GM18499 (cell line): ENCODE data around the gene RSAD2.
A peak's percentile ranks its signal among the peaks of the same experiment; 100 is the strongest.
"Not testable (repeated sequence)": the region's sequence is repeated elsewhere in the genome, so short reads cannot be mapped to it uniquely, and the experiment has no call there.

Experiments used
- ATAC-seq: cut with Tn5 transposase; IDR thresholded peaks from one replicate; pipeline ENCODE4 v1.9.1; 2021; ENCODE audit warnings: moderate number of reproducible peaks; ENCODE audit not compliant: insufficient read depth, unreplicated experiment

RSAD2 gene

DNA sequence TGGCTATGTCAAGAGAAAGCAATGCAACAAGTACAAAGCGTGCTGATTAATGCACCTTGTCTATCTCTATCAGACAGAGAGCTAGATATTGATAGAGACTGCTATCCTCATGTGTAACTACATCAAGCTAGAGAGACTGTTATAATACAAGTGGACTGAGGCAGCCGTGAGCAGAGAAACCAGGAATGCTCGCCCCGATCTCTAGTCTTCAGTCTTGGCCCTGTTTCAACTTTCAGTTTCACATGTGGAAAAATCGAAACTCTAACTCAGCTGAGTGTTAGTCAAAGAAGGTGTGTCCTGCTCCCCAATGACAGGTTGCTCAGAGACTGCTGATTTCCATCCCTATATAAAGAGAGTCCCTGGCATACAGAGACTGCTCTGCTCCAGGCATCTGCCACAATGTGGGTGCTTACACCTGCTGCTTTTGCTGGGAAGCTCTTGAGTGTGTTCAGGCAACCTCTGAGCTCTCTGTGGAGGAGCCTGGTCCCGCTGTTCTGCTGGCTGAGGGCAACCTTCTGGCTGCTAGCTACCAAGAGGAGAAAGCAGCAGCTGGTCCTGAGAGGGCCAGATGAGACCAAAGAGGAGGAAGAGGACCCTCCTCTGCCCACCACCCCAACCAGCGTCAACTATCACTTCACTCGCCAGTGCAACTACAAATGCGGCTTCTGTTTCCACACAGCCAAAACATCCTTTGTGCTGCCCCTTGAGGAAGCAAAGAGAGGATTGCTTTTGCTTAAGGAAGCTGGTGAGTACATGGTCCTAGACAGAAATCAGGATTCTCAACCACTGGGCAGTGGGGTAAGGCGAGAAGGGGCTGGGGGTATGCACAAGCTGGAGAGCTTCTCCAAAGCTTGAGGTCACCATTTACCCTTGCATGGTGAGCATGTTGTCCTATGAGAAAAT is at the start of gene RSAD2:
RSAD2 (plus strand) TSS at position 376 of the 903 bp plus-strand sequence; CDS start at position 400, 24 bp downstream.
- peak; percentile 54 for ATAC-seq

- no peak for ATAC-seq
Observed at GRCh38 chr2:6828299-6828584, 49.3 kb upstream of the RSAD2 start.

DNA sequence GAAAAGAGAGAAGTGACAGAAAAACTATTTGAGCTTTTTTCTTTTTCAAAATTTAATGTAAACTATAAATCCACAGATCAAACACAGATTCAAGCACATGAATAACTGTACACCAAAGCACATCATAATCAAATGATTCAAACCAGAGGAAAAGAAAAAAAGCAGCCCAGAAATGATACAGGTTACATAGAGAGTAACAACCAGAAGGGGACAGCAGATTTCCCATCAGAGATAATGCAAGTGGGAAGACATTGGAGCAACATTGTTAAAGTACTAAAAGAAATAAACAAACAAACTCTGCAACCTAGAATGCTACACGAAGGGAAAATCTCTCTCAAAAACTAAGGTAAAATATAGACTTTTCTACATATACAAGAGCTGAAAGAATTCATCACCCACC is 46.3 kb upstream of the RSAD2 start:
- no peak for ATAC-seq

DNA sequence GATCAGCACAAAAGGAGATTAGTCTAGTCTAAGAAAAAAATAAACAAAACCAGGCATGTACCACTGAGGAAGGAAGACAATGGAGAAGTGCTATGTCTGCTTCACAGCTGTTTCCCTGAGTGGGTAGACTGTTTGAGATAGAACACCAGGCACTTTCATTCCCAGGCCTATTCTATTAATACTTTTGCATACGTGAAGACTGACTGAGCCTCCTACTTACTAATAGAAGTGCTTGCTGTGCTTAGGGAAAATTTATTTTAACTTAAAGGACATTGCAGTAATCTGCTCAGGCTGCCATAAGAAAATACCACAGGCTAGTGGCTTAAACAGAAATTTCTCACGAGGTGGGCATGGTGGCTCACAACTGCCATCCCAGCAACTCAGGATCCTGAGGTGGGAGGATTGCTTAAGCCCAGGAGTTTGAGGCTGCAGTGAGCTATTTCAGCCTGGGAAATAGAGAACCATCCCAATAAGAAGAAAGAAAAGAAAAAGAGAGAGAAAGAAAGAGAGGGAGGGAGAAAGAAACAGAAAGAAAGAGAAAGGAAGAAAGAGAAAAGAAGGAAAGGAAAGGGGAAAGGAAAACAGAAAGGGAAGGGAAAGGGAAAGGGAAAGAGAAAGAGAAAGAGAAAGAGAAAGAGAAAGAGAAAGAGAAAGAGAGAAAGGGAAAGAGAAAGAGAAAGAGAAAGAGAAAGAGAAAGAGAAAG is 44.8 kb upstream of the RSAD2 start:
- no peak for ATAC-seq

DNA sequence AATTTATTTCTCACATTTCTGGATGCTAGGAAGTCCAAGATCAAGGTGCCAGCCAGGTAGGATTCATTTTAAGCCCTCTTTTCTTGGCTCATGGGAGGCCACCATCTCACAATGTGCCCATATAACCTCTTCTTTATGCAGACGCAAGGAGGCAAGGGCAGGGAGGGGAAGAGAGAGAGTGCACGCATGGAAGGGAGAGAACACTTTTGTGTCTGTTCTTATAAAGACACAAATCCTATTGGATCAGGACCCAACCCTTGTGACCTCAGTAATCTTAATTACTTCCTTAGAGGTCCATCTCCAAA is 44.3 kb upstream of the RSAD2 start:
- no peak for ATAC-seq

- no peak for ATAC-seq
Observed at GRCh38 chr2:6834163-6834562, 43.4 kb upstream of the RSAD2 start.

- ATAC-seq, result no peak
Observed at GRCh38 chr2:6835467-6835866, 42.1 kb upstream of the RSAD2 start.

DNA sequence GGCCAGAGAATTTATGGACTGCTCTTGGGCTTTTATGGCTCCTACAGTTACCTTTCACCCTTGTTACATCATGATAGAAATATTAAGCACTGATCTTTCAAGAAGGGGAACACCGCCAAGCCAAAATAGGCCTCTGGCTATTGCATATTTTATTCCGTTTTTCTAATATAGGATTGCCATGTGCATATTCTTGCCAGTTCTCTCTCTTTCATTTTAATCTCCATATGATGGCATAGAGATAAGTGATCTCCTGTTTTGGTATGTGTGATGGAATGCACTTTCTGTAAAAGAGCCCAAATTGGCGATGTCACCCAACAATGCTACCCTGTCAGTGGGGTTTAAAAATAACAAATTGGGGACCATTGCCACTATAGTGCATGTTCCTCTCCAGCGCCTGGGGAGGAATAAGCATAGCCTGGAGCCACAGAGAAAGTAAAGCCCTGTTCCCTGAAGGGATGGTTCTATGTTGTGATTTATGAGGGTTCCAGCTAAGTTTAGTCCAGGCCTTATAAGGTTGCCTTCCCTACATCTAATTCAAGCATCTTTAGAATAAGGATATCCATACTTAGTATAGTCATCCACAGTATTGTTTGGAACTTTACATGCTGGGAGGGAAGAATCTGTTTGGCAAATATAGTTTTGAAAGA is 38.8 kb upstream of the RSAD2 start:
- no peak for ATAC-seq

DNA sequence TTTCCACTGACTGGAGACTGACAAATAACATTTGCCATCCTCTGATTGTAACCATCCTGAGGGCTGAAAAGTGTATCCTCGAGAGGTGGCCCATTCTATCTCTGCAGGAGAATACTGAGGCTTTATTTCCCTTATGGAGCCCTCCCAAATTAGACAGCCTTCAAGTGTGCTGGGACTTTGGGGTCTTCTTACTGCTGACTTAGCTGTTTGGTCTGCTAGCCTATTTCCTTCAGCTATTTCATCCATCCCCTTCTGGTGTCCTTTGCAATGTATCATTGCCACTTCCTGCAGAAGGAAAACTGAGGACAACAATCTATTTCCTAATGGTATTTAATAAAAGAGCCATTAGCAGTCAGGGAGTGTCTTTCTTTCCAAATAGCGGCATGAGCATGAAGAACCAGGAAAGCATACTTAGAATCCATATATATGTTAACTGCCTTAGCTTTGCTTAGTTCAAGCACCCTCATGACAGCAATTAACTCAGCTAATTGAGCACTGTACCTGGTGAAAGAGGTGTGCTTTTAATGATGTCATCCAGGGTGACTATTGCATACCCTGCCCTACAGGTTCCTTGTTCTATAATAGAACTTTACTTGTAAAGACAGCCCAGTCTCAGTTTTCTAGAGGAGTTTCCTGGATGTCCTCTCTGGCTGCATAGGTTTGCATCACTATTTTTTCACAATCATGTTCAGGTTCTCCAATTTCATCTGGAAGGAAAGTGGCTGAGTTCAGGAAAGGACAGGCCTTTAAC is 35.9 kb upstream of the RSAD2 start:
- no peak for ATAC-seq

DNA sequence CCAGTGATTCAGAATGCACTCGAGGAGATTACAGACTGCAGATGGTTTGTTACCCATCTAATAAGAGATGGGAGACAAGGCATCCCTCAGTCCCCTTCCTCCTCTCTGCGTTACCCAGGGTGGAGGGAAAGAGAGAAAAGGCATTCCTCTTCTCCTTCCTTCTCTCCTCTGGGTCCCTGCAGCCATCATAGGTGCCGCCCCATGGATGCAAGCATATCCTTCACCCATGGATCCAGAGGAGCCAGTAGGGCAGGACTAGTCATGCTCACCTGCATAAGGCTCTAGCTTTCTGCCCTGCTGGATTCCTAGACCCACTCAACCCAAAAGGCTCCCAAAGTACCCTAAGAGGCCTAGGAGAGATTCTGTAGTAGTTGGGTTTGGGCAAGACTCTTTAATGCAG is 32.3 kb upstream of the RSAD2 start:
- no peak for ATAC-seq

GRCh38 chr2:6845903-6846302 is 31.7 kb upstream of the RSAD2 start:
- no peak for ATAC-seq

- ATAC-seq, result no peak
Observed at GRCh38 chr2:6846540-6846939, 31.0 kb upstream of the RSAD2 start.

GRCh38 chr2:6846967-6847681 is 30.5 kb upstream of the RSAD2 start:
- no peak for ATAC-seq

- no peak for ATAC-seq
Observed at GRCh38 chr2:6852195-6852594, 25.4 kb upstream of the RSAD2 start.

- ATAC-seq, result no peak
Observed at GRCh38 chr2:6854416-6854815, 23.2 kb upstream of the RSAD2 start.

GRCh38 chr2:6855860-6856547 is 21.6 kb upstream of the RSAD2 start:
- no peak for ATAC-seq

DNA sequence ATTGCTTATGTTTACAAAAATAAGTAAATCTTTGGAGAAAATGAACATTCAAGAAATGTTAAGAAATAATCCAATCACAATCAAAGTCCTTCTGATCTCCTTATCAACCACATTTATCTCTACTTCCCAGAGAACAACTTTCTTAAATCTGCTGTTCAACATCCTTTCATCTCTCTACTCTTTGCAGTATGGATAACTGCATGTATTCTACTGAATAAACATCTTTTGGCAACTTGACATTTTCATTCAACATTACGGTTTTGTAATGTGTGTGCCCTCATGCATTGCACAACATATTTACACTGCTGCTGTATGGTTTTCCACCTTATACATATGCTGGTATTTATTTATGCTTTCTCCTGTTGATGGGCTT is 21.0 kb upstream of the RSAD2 start:
- no peak for ATAC-seq

DNA sequence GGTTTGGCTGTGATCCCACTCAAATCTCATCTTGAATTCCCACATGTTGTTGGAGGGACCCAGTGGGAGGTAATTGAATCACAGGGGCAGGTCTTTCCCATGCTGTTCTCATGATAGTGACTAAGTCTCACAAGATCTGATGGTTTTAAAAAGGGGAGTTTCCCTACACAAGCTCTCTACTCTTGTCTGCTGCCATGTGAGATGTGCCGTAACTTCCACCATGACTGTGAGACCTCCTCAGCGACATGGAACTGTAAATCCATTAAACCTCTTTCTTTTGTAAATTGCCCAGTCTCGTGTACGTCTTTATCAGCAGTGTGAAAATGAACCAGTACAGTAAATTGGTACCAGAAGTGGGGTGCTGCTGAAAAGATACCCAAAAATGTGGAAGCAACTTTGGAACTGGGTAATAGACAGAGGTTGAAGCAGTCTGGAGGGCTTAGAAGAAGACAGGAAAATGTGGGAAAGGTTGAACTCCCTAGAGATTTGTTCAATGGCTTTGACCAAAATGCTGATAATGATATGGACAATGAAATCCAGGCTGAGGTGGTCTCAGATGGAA is 19.0 kb upstream of the RSAD2 start:
- ATAC-seq, result not testable (repeated sequence)

- no peak for ATAC-seq
Observed at GRCh38 chr2:6860296-6860695, 17.3 kb upstream of the RSAD2 start.
